ENCODE results near the gene NAT14.

Gene NAT14

DNA sequence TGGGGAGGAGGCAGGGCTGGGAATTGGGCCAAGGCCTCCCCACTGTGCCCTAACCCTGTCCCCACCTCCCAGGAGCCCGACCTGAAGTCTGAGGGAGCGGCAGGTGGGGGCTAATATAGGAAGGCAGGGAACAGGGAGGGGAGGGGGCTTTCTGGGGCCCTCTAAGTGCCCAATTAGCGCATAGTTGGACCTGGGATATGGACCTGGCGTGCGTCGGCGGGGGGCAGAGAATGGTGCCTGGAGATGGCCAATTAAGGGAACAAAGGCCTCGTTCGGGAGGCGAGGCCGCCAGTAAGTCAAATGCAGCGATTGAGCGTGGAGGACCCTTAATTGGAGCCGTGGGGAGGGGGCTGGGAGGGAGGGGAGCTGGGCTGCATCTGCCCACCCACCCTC lies 20.3 kb upstream of the NAT14 start, which contains the start of gene C19orf85:
TSS of gene C19orf85 (minus strand) at position 90 of the 393 bp plus-strand sequence. CDS start 197 bp downstream, outside the sequence.
- no peaks in the 10 kb centered on the region for H3K36me3 ChIP-seq (ENCODE audit: control insufficient read depth, insufficient read depth, low read length)
- H3K27me3 ChIP-seq (replicated peaks; ENCODE audit: control insufficient read depth, insufficient read depth, low read length) = no peaks in the 10 kb centered on the region
- H3K4me3 ChIP-seq (replicated peaks; ENCODE audit: low read depth, low read length) = no peak within 1 kb of the TSS
- no peak for DNase-seq (ENCODE audit: extremely low read depth, insufficient read length)
- TF ChIP-seq, protein P1, sequence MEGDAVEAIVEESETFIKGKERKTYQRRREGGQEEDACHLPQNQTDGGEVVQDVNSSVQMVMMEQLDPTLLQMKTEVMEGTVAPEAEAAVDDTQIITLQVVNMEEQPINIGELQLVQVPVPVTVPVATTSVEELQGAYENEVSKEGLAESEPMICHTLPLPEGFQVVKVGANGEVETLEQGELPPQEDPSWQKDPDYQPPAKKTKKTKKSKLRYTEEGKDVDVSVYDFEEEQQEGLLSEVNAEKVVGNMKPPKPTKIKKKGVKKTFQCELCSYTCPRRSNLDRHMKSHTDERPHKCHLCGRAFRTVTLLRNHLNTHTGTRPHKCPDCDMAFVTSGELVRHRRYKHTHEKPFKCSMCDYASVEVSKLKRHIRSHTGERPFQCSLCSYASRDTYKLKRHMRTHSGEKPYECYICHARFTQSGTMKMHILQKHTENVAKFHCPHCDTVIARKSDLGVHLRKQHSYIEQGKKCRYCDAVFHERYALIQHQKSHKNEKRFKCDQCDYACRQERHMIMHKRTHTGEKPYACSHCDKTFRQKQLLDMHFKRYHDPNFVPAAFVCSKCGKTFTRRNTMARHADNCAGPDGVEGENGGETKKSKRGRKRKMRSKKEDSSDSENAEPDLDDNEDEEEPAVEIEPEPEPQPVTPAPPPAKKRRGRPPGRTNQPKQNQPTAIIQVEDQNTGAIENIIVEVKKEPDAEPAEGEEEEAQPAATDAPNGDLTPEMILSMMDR (IDR thresholded peaks at IDR 0.05; ENCODE audit: insufficient read depth, low read length, poor library complexity, severe bottlenecking) = no peak

DNA sequence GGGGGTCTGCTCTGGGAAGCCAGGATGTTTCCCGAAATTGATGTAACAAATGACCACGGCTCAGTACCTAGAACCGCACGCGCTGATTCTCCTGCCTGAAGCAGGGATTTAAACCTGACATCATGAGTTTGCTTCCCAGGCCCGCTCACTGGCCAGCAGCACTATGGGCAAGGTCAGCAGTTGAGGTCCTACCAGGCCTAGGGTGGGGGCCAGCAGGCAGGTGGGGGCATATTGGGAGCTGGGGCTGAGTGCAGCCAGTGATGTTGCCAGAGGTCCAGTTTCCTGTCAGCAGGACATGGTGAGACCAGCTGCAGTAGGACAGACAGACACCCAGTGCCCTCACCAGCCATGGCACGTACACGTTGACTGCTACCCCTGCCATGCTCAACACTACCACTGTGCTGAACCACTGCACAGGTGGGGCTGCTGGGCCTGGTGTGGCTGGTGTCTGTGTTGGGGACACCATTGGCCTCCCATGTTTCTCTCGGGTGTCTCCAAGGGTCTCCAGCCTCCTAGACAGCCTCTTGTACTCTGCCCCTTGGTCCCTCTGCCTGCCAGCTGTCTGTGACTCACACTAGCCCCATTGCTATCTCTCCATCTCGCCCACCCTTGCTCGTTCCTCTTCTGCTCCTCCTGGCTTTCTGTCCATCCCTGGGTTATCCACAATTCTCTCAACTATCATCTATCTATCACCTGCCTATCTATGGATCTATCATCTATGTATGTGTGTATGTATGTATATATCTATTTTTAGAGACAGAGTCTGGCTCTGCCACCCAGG lies 19.3 kb upstream of the NAT14 start:
- no peak overlapping the region for H3K4me3 ChIP-seq (replicated peaks; ENCODE audit: low read depth, low read length)
- no peak for DNase-seq (ENCODE audit: extremely low read depth, insufficient read length)
- TF ChIP-seq, protein P1 (IDR thresholded peaks at IDR 0.05; ENCODE audit: insufficient read depth, low read length, poor library complexity, severe bottlenecking) = no peak
- H3K36me3 ChIP-seq (ENCODE audit: control insufficient read depth, insufficient read depth, low read length) = no peaks in the 10 kb centered on the region
- no peaks in the 10 kb centered on the region for H3K27me3 ChIP-seq (replicated peaks; ENCODE audit: control insufficient read depth, insufficient read depth, low read length)

DNA sequence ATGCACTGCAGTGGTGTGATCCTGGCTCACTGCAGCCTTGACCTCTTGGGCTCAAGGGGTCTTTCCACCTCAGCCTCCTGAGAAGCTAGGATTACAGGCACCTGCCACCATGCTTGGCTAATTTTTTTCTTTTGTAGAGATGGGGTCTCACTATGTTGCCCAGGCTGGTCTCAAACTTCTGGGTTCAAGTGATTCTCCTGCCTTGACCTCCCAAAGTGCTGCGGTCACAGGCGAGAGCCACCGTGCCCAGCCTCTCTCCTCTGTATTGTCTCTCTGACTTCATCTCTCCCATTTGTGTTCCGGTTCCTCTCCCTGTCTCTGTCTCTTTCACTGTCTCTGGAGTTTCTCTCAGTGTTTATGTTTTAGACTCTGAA lies 18.8 kb upstream of the NAT14 start:
- no peaks in the 10 kb centered on the region for H3K36me3 ChIP-seq (ENCODE audit: control insufficient read depth, insufficient read depth, low read length)
- TF ChIP-seq, protein P1 (IDR thresholded peaks at IDR 0.05; ENCODE audit: insufficient read depth, low read length, poor library complexity, severe bottlenecking) = no peak
- H3K27me3 ChIP-seq (replicated peaks; ENCODE audit: control insufficient read depth, insufficient read depth, low read length) = no peaks in the 10 kb centered on the region
- H3K4me3 ChIP-seq (replicated peaks; ENCODE audit: low read depth, low read length) = no peak overlapping the region
- no peak for DNase-seq (ENCODE audit: extremely low read depth, insufficient read length)

DNA sequence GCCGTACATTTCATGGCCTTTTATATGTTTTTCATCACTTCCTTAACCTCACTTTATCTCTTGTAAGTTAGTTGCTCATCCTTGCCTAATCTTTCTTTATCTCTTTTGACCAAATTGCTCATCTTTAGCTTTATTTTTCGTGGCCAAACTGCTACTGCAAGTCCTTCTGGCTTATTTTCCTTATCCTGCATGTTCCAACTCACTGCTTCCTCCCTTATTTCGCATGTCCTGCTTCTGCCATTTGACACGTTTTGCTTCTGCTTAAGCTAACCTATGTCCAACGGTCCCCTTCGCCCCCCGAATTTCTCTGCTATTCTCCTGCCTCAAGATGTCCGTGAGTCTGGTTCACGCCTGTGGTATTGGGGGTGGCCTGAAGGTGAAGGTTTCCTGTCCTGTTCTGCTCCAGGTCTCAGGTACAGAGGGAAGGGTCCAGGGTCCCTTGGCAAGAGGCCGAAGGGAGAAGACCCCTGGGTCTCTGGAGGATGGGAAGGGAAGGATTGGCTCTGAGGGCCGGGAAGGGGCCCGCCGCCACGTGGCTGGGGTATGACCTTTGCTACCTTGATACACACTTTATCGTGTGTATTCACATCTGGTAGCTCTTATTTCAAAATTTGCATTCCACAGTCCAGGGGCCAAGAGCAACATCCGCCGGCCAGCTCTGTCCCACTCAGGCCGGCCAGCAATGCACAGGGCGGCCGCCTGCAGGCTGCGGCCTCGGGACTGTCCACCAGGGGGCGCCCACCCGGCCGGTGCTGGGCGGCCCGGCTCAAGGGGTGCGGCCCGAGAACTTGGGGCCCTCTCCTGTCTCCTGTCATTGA lies 17.5 kb upstream of the NAT14 start:
- no peak overlapping the region for H3K4me3 ChIP-seq (replicated peaks; ENCODE audit: low read depth, low read length)
- no peaks in the 10 kb centered on the region for H3K27me3 ChIP-seq (replicated peaks; ENCODE audit: control insufficient read depth, insufficient read depth, low read length)
- H3K36me3 ChIP-seq (ENCODE audit: control insufficient read depth, insufficient read depth, low read length) = no peaks in the 10 kb centered on the region
- TF ChIP-seq, protein P1 (IDR thresholded peaks at IDR 0.05; ENCODE audit: insufficient read depth, low read length, poor library complexity, severe bottlenecking) = peak; percentile 81
- DNase-seq (ENCODE audit: extremely low read depth, insufficient read length) = peak; percentile 69

DNA sequence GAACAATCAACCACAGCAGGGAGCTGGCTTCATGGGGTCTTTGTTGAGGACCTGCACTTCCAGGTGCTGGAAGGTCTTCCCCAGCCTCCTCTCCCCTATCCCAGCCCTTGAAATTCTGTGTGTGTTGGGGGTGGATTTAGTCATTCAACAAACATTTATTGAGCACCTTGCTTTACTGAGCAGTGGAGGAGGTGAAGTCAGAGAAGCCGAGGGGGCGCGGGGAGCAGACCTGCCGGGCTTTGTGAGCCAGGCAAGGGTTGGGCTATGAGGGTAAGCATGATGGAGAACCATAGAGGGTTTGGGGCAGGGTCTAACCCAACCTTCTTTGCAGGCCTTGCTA lies 17.0 kb upstream of the NAT14 start:
- Histone ChIP-seq H3K36me3 (ENCODE audit: control insufficient read depth, insufficient read depth, low read length) (no peaks in the 10 kb centered on the region), H3K27me3 (replicated peaks; ENCODE audit: control insufficient read depth, insufficient read depth, low read length) (no peaks in the 10 kb centered on the region), H3K4me3 (replicated peaks; ENCODE audit: low read depth, low read length) (no peak overlapping the region)
- no peak for DNase-seq (ENCODE audit: extremely low read depth, insufficient read length)
- TF ChIP-seq, protein P1 (IDR thresholded peaks at IDR 0.05; ENCODE audit: insufficient read depth, low read length, poor library complexity, severe bottlenecking) = no peak

Measured in GM06990 (cell line).